Measurements from ENCODE around the gene MEF2C.

GRCh38 chr5:88761269-88761850, 121.6 kb downstream of the MEF2C start:
- TF ChIP-seq CTCF (IDR thresholded peaks at IDR 0.05 in 2 of 3, conservative IDR thresholded peaks at IDR 0.05 in 1 of 3; ENCODE audit: borderline replicate concordance in 1 of 3, insufficient read depth in 1 of 3, low read depth in 2 of 3, low read length in 2 of 3) (no peak), POLR2A (IDR thresholded peaks at IDR 0.05; ENCODE audit: borderline replicate concordance, extremely low read depth, insufficient read depth, insufficient read length) (no peak), MAX (IDR thresholded peaks at IDR 0.05) (no peak), EZH2phosphoT487 (IDR thresholded peaks at IDR 0.05; ENCODE audit: borderline replicate concordance) (no peak)
